Fibroblast of lung (primary cell): ENCODE results near the gene CACNA1F. TPM values are rescaled to one million over a fixed set of nuclear protein-coding genes. Genes with fewer than 3 reads are reported as not detected.

Experiments
- DNase-seq, 2 donors: peaks; one replicate each; pipeline versions ENCODE4 v3.0.0 to v3.0.0-alpha.2; 2010; ENCODE audit warnings: low read depth in 2 of 2
- H2AFZ ChIP-seq: 2 replicates; pipeline ENCODE4 v1.5.1; 2012; ENCODE audit warnings: low read length, control low read depth, inconsistent platforms
- H3K27ac ChIP-seq: 2 replicates; pipeline ENCODE4 v1.5.1; 2011; ENCODE audit warnings: low read length, control low read depth; ENCODE audit not compliant: insufficient read depth
- H3K27me3 ChIP-seq: 2 replicates; pipeline ENCODE4 v1.5.1; 2011; ENCODE audit warnings: mild to moderate bottlenecking, low read length; ENCODE audit not compliant: control insufficient read depth, insufficient read depth
- H3K36me3 ChIP-seq: 2 replicates; pipeline ENCODE4 v1.5.1; 2011; ENCODE audit warnings: low read length; ENCODE audit not compliant: control insufficient read depth, insufficient read depth
- H3K4me1 ChIP-seq: 2 replicates; pipeline ENCODE4 v1.5.1; 2011; ENCODE audit warnings: low read length; ENCODE audit not compliant: control insufficient read depth, insufficient read depth; ENCODE audit errors: extremely low read depth
- H3K4me2 ChIP-seq: 2 replicates; pipeline ENCODE4 v1.5.1; 2011; ENCODE audit warnings: low read length, control low read depth; ENCODE audit not compliant: insufficient read depth; ENCODE audit errors: extremely low read depth
- H3K4me3 ChIP-seq, 4 experiments: fragments of 200-600 bp in 1 of 4; sonication (generic) in 1 of 4; replicated peaks in 1 of 4; 2 replicates each; pipeline ENCODE4 v1.5.1; 2011 to 2016; ENCODE audit warnings: low read length in 4 of 4, low read depth in 3 of 4, mild to moderate bottlenecking in 3 of 4, control low read depth in 2 of 4, inconsistent platforms in 1 of 4, mixed read lengths in 1 of 4; ENCODE audit not compliant: insufficient read depth in 1 of 4; ENCODE audit errors: control extremely low read depth in 1 of 4
- H3K79me2 ChIP-seq: 2 replicates; pipeline ENCODE4 v1.5.1; 2012; ENCODE audit warnings: mild to moderate bottlenecking, low read length, inconsistent platforms; ENCODE audit not compliant: control insufficient read depth, insufficient read depth
- H3K9ac ChIP-seq: 2 replicates; pipeline ENCODE4 v1.5.1; 2011; ENCODE audit warnings: mild to moderate bottlenecking, low read length, control low read depth; ENCODE audit not compliant: insufficient read depth
- H3K9me3 ChIP-seq: 2 replicates; pipeline ENCODE4 v1.5.1; 2012; ENCODE audit warnings: low read depth, low read length; ENCODE audit not compliant: control insufficient read depth, insufficient read depth
- H4K20me1 ChIP-seq: 2 replicates; pipeline ENCODE4 v1.5.1; 2011; ENCODE audit warnings: low read length; ENCODE audit not compliant: control insufficient read depth, insufficient read depth; ENCODE audit errors: extremely low read depth
- CTCF ChIP-seq, 2 donors: IDR thresholded peaks in 1 of 2; conservative IDR thresholded peaks in 1 of 2; 1 replicate in 1 of 2; 2 replicates in 1 of 2; pipeline ENCODE4 v1.5.1; 2011 to 2012; ENCODE audit warnings: low read length in 2 of 2, control low read depth in 1 of 2, inconsistent platforms in 1 of 2, low read depth in 1 of 2, mild to moderate bottlenecking in 1 of 2
- EZH2 ChIP-seq: IDR thresholded peaks from 2 replicates; pipeline ENCODE4 v1.5.1; 2012; ENCODE audit warnings: low read length, control low read depth, mild to moderate bottlenecking; ENCODE audit errors: missing control alignments
- polyA plus RNA-seq, 2 donors: library from polyadenylated mRNA; depleted of rRNA in 1 of 2; stranded (reverse) in 1 of 2; unstranded in 1 of 2; fragments of >200 nt; gene quantifications; 2 replicates each; pipeline ENCODE4 v1.2.1, GENCODE V29; 2011 to 2012; ENCODE audit warnings: missing spikeins in 1 of 2
- total RNA-seq: library from RNA; depleted of rRNA; stranded (reverse); fragments of >200 nt; gene quantifications from 2 replicates; pipeline ENCODE4 v1.2.1, GENCODE V29; 2014

CACNA1F gene
- total and polyA plus RNA-seq, 2 donors (not counting 1 experiment from before 2014, with no cell fraction given): 0.17 TPM; not detected in 1

DNA sequence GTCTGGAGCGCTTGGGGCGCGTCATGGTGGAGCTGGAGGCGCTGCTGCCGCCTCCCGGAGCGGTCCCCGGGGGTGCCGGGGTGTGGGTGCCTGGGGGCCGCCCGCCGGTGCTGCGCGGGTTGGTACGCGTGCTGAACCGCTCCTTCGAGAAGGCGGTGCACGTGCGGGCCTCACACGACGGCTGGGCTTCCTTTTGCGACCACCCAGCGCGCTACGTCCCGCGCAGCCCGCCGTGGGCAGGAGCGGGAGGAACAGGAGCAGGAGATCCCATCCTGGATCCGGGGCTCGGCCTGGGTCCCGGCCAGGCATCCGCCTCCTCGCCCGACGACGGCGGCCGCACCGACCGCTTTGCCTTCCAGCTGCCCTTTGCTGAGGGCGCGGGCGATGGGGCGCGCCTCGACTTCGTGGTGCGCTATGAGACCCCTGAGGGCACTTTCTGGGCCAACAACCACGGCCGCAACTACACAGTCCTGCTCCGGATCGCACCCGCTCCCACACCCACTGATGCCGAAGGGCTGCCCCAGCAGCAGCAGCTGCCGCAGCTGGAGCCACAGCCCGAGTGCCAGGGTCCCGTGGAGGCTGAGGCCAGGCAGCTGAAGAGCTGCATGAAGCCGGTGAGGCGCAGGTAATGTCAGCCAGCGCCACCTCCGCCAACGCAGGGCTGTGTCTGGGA lies 37.2 kb upstream of the CACNA1F start:
- Histone ChIP-seq H3K27ac (peak overlapping the region; percentile 98), H3K27me3 (no peaks in the 10 kb centered on the region), H3K9ac (peak overlapping the region; percentile 84), H3K4me3 (peak overlapping the region; percentile 37 to 65 (median 41)), H3K4me2 (peak overlapping the region; percentile 25), H2AFZ (no peak overlapping the region), H4K20me1 (no peaks in the 10 kb centered on the region), H3K9me3 (no peaks in the 10 kb centered on the region), H3K79me2 (peaks cover 14% of the 10 kb centered on the region), H3K4me1 (no peaks in the 10 kb centered on the region), H3K36me3 (no peaks in the 10 kb centered on the region)
- no peak for TF ChIP-seq CTCF (conservative IDR thresholded peaks at IDR 0.05 in 1 of 2, IDR thresholded peaks at IDR 0.05 in 1 of 2; ENCODE audit: low read depth in 1 of 2, low read length in 2 of 2)
- no peak for TF ChIP-seq EZH2
- DNase-seq: no peak

DNA sequence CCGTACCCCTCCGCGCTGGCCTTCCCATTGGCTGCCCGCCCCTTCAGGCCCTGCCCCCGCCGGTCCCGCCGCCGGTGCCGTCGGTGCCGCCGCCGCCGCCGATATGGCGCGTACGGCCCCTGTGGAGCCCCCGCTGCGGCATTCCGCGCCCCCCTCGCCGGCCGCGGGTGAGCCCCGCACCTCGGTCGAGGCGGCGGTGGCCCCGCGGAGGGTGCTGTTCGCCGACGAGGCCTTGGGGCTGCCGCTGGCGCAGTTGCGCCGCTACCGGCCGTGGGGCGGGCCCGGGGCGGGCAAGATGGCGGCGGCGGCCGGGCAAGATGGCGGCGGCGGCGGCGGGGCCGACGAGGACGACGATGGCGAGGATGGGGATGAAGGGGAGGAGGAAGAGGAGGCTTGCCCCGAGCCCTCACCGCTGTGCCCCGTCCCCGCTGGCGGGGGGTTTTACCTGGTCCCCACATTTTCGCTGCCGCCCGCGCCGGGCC lies 36.7 kb upstream of the CACNA1F start, which contains the start of gene PPP1R3F:
TSS of gene PPP1R3F (plus strand) at position 27 of the 482 bp plus-strand sequence. CDS start at position 104, 77 bp downstream.
- peak within 1 kb of the TSS; percentile 57 to 73 (median 62) for H3K4me3 ChIP-seq
- peaks cover 14% of the 10 kb centered on the region for H3K79me2 ChIP-seq
- TF ChIP-seq CTCF (conservative IDR thresholded peaks at IDR 0.05 in 1 of 2, IDR thresholded peaks at IDR 0.05 in 1 of 2; ENCODE audit: low read depth in 1 of 2, low read length in 2 of 2): no peak
- TF ChIP-seq EZH2: no peak
- peak within 1 kb of the TSS; percentile 92 for H3K9ac ChIP-seq
- peak within 1 kb of the TSS; percentile 92 for H2AFZ ChIP-seq
- no peak for DNase-seq
- no peaks in the 10 kb centered on the region for H3K36me3 ChIP-seq
- H3K9me3 ChIP-seq: no peaks in the 10 kb centered on the region
- H3K27ac ChIP-seq: peak within 1 kb of the TSS; percentile 98
- peak within 1 kb of the TSS; percentile 92 for H3K4me2 ChIP-seq
- H3K4me1 ChIP-seq: no peaks in the 10 kb centered on the region
- no peaks in the 10 kb centered on the region for H4K20me1 ChIP-seq
- no peaks in the 10 kb centered on the region for H3K27me3 ChIP-seq

DNA sequence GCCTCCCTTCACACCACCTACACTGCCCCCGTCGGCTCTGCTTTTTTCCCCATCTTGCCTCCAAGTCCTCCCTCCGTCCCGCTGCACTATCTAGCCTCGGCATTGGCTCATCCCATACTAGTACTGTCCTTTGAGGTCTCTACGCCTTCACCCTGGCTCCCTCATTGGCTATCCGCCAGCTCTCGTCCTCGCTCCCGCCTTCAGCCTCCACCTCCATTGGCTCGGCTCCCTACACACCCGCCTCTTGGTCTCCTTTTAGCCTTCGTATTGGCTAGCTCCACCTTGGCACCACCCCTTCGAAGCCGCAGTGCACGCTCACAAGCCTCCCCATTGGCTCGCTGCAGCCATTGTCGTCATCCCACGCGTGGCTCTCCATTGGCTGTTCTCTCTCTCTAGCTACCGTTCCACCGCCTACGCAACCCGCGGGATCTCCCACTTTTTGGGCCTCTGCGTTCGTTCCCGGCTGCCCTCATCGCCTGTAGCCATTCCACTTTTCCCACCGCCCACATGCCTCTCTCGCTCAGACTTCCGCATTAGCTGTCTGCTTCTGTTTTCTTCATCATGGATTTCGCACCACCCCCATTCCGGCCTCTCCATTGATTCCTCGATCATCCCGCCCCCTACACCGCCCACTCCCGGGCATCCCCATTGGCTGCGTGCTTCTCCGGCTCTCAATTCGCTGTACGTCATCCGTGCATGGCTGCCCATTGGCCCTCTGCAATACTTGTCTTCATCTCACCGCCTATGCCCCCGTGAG lies 36.0 kb upstream of the CACNA1F start:
- Histone ChIP-seq H3K27ac (peak overlapping the region; percentile 98), H3K9me3 (no peaks in the 10 kb centered on the region), H4K20me1 (no peaks in the 10 kb centered on the region), H3K36me3 (no peaks in the 10 kb centered on the region), H3K4me2 (peak overlapping the region; percentile 92), H3K4me3 (peak overlapping the region; percentile 57 to 73 (median 62)), H3K9ac (peak overlapping the region; percentile 92), H3K27me3 (no peaks in the 10 kb centered on the region), H2AFZ (peak overlapping the region; percentile 92), H3K4me1 (no peaks in the 10 kb centered on the region), H3K79me2 (peaks cover 14% of the 10 kb centered on the region)
- peak; percentile 97 to 98 for DNase-seq
- TF ChIP-seq EZH2 (no peak), CTCF (conservative IDR thresholded peaks at IDR 0.05 in 1 of 2, IDR thresholded peaks at IDR 0.05 in 1 of 2; ENCODE audit: low read depth in 1 of 2, low read length in 2 of 2) (no peak)
